IgD-negative memory B cell (primary cell): Measurements from ENCODE around the gene TTC31. TPM values are rescaled to one million over a fixed set of nuclear protein-coding genes. Genes with fewer than 3 reads are reported as not detected.
"Not testable (repeated sequence)": the region's sequence is repeated elsewhere in the genome, so short reads cannot be mapped to it uniquely, and the experiment has no call there.

Experiments
- H3K27ac Mint-ChIP-seq, 3 donors: one replicate each; pipeline ENCODE4 v1.8.0; 2020 to 2022; ENCODE audit warnings: mild to moderate bottlenecking in 3 of 3, mixed read lengths in 3 of 3, moderate library complexity in 1 of 3
- H3K27me3 Mint-ChIP-seq: one replicate; pipeline ENCODE4 v1.8.0; 2021; ENCODE audit warnings: mixed read lengths
- H3K36me3 Mint-ChIP-seq: one replicate; pipeline ENCODE4 v1.8.0; 2020; ENCODE audit warnings: mild to moderate bottlenecking, mixed read lengths
- H3K4me1 Mint-ChIP-seq, 3 donors: one replicate each; pipeline ENCODE4 v1.8.0; 2020 to 2022; ENCODE audit warnings: mixed read lengths in 3 of 3, mild to moderate bottlenecking in 1 of 3
- H3K4me3 Mint-ChIP-seq, 4 donors: one replicate each; pipeline ENCODE4 v1.8.0; 2020 to 2022; ENCODE audit warnings: mild to moderate bottlenecking in 4 of 4, mixed read lengths in 4 of 4, moderate library complexity in 3 of 4
- H3K9me3 Mint-ChIP-seq, 3 donors: one replicate each; pipeline ENCODE4 v1.8.0; 2020 to 2021; ENCODE audit warnings: mixed read lengths in 3 of 3, mild to moderate bottlenecking in 1 of 3
- polyA plus RNA-seq: library from polyadenylated mRNA; unstranded; fragments of 300-500 nt; fragmentation: Illumina TruSeq; gene quantifications from one replicate; pipeline ENCODE4 v1.2.3, GENCODE V29; 2021

The TTC31 gene
- polyA plus RNA-seq, 1 donor from 2014 or later: 26.4 TPM

- Mint-ChIP-seq H3K27me3 (no peaks in the 10 kb centered on the region), H3K36me3 (no peaks in the 10 kb centered on the region), H3K27ac (peak overlapping the region in 1 of 3 donors; percentile 5), H3K4me3 (peak overlapping the region in 1 of 4 donors; percentile 90), H3K4me1 (peaks cover 12 to 24% (median 20%) of the 10 kb centered on the region in 3 donors), H3K9me3 (no peaks in the 10 kb centered on the region)
Measured at GRCh38 chr2:74462054-74462785, 20.7 kb upstream of the TTC31 start.

- Mint-ChIP-seq H3K4me1 (peaks cover 11 to 23% (median 20%) of the 10 kb centered on the region in 3 donors), H3K9me3 (no peaks in the 10 kb centered on the region), H3K27ac (peak overlapping the region in 1 of 3 donors; percentile 71), H3K27me3 (no peaks in the 10 kb centered on the region), H3K4me3 (peak overlapping the region in 3 of 4 donors; percentile 34 to 90 (median 39)), H3K36me3 (no peaks in the 10 kb centered on the region)
Measured at GRCh38 chr2:74462786-74463105, 20.1 kb upstream of the TTC31 start.

- no peaks in the 10 kb centered on the region for H3K27me3 Mint-ChIP-seq
- peak overlapping the region in 1 of 3 donors; percentile 92 for H3K27ac Mint-ChIP-seq
- no peaks in the 10 kb centered on the region for H3K9me3 Mint-ChIP-seq
- H3K36me3 Mint-ChIP-seq: no peaks in the 10 kb centered on the region
- peak overlapping the region; percentile 95 to 99 (median 99) for H3K4me3 Mint-ChIP-seq
- H3K4me1 Mint-ChIP-seq: peaks cover 5 to 18% (median 12%) of the 10 kb centered on the region in 3 donors
Measured at GRCh38 chr2:74464406-74464805, 18.5 kb upstream of the TTC31 start.

GRCh38 chr2:74470742-74471141, 12.1 kb upstream of the TTC31 start:
- Mint-ChIP-seq H3K4me3 (peak overlapping the region; percentile 30 to 87 (median 72)), H3K27ac (peak overlapping the region; percentile 67 to 96 (median 89)), H3K4me1 (peaks cover 12 to 21% (median 13%) of the 10 kb centered on the region in 3 donors)
- not testable (repeated sequence) for H3K9me3 Mint-ChIP-seq, H3K36me3 Mint-ChIP-seq, H3K27me3 Mint-ChIP-seq

GRCh38 chr2:74471332-74472065, 11.4 kb upstream of the TTC31 start:
- Mint-ChIP-seq H3K27me3 (no peaks in the 10 kb centered on the region), H3K4me3 (peak overlapping the region; percentile 91 to 97 (median 93)), H3K9me3 (no peaks in the 10 kb centered on the region), H3K36me3 (peaks cover 2% of the 10 kb centered on the region), H3K27ac (peak overlapping the region; percentile 97 to 99 (median 98)), H3K4me1 (peaks cover 9 to 21% (median 10%) of the 10 kb centered on the region in 3 donors)

- H3K4me1 Mint-ChIP-seq: peaks cover 9 to 21% (median 10%) of the 10 kb centered on the region in 3 donors
- H3K9me3 Mint-ChIP-seq: no peaks in the 10 kb centered on the region
- peak within 1 kb of the TSS; percentile 97 to 99 (median 98) for H3K27ac Mint-ChIP-seq
- no peaks in the 10 kb centered on the region for H3K27me3 Mint-ChIP-seq
- peaks cover 4% of the 10 kb centered on the region for H3K36me3 Mint-ChIP-seq
- H3K4me3 Mint-ChIP-seq: peak within 1 kb of the TSS; percentile 91 to 97 (median 93)
Measured at GRCh38 chr2:74472086-74472944, 10.6 kb upstream of the TTC31 start, which contains the start of gene MRPL53. MRPL53 (minus strand) TSS chr2:74472680; CDS start chr2:74472660, 20 bp downstream.

- Mint-ChIP-seq H3K27me3 (no peaks in the 10 kb centered on the region), H3K4me1 (peaks cover 9 to 21% (median 10%) of the 10 kb centered on the region in 3 donors), H3K9me3 (no peaks in the 10 kb centered on the region), H3K4me3 (peak overlapping the region; percentile 91 to 97 (median 93)), H3K36me3 (peaks cover 4% of the 10 kb centered on the region), H3K27ac (peak overlapping the region; percentile 97 to 99 (median 98))
Measured at GRCh38 chr2:74472945-74473258, 10.0 kb upstream of the TTC31 start.

- no peaks in the 10 kb centered on the region for H3K9me3 Mint-ChIP-seq
- peaks cover 6% of the 10 kb centered on the region for H3K36me3 Mint-ChIP-seq
- H3K4me3 Mint-ChIP-seq: peak overlapping the region in 1 of 4 donors; percentile 57
- peak overlapping the region in 1 of 3 donors; percentile 26 for H3K27ac Mint-ChIP-seq
- peaks cover 9 to 25% (median 10%) of the 10 kb centered on the region in 3 donors for H3K4me1 Mint-ChIP-seq
- H3K27me3 Mint-ChIP-seq: no peaks in the 10 kb centered on the region
Measured at GRCh38 chr2:74474481-74474880, 8.4 kb upstream of the TTC31 start.

- no peaks in the 10 kb centered on the region for H3K27me3 Mint-ChIP-seq
- H3K27ac Mint-ChIP-seq: peak overlapping the region in 1 of 3 donors; percentile 26
- peaks cover 7 to 25% (median 11%) of the 10 kb centered on the region in 3 donors for H3K4me1 Mint-ChIP-seq
- no peaks in the 10 kb centered on the region for H3K9me3 Mint-ChIP-seq
- H3K36me3 Mint-ChIP-seq: peaks cover 6% of the 10 kb centered on the region
- peak overlapping the region in 1 of 4 donors; percentile 57 for H3K4me3 Mint-ChIP-seq
Measured at GRCh38 chr2:74474899-74475298, 8.0 kb upstream of the TTC31 start.

GRCh38 chr2:74481431-74481830, 1.4 kb upstream of the TTC31 start:
- Mint-ChIP-seq H3K27me3 (no peaks in the 10 kb centered on the region), H3K4me1 (peaks cover 12 to 20% (median 20%) of the 10 kb centered on the region in 3 donors), H3K27ac (no peak overlapping the region), H3K4me3 (peak overlapping the region; percentile 83 to 100 (median 95)), H3K36me3 (peaks cover 8% of the 10 kb centered on the region), H3K9me3 (no peaks in the 10 kb centered on the region)

- Mint-ChIP-seq H3K9me3 (no peaks in the 10 kb centered on the region), H3K4me1 (peaks cover 12 to 22% (median 20%) of the 10 kb centered on the region in 3 donors), H3K36me3 (peaks cover 6% of the 10 kb centered on the region), H3K27ac (peak overlapping the region; percentile 66 to 99 (median 97)), H3K27me3 (no peaks in the 10 kb centered on the region), H3K4me3 (peak overlapping the region; percentile 90 to 100 (median 100))
Measured at GRCh38 chr2:74481961-74482800, 700 bp upstream of the TTC31 start.

- not testable (repeated sequence) for H3K27me3 Mint-ChIP-seq, H3K36me3 Mint-ChIP-seq, H3K9me3 Mint-ChIP-seq
- Mint-ChIP-seq H3K27ac (peak overlapping the region in 2 of 3 donors; percentile 66 to 97), H3K4me1 (peaks cover 12 to 22% (median 20%) of the 10 kb centered on the region in 3 donors), H3K4me3 (peak overlapping the region; percentile 90 to 100 (median 100))
Measured at GRCh38 chr2:74483675-74484164, 839 bp downstream of the TTC31 start.

- H3K27me3 Mint-ChIP-seq: no peaks in the 10 kb centered on the region
- peaks cover 8 to 15% (median 14%) of the 10 kb centered on the region in 3 donors for H3K4me1 Mint-ChIP-seq
- peaks cover 9% of the 10 kb centered on the region for H3K36me3 Mint-ChIP-seq
- no peaks in the 10 kb centered on the region for H3K9me3 Mint-ChIP-seq
- H3K4me3 Mint-ChIP-seq: no peak overlapping the region
- no peak overlapping the region for H3K27ac Mint-ChIP-seq
Measured at GRCh38 chr2:74486141-74486540, 3.3 kb downstream of the TTC31 start.
